ENCODE measurements around the gene VPS13C. TPM values are rescaled to one million over a fixed set of nuclear protein-coding genes. Genes with fewer than 3 reads are reported as not detected.
A peak's percentile ranks its signal among the peaks of the same experiment; 100 is the strongest.

Gene VPS13C
- total RNA-seq, 1 donor from 2014 or later: 73.6 TPM

- Histone ChIP-seq H3K9ac (ENCODE audit: low read depth in 1 of 3, low read length in 3 of 3) (no peak overlapping the region), H3K4me3 (ENCODE audit: low read length in 3 of 3) (no peak overlapping the region), H3K27ac (ENCODE audit: low read depth, low read length) (no peak overlapping the region), H3K9me3 (ENCODE audit: control insufficient read depth in 3 of 3, low read length in 3 of 3) (no peaks in the 10 kb centered on the region), H3K27me3 (ENCODE audit: control insufficient read depth in 3 of 3, insufficient read depth in 3 of 3, low read length in 3 of 3) (no peaks in the 10 kb centered on the region), H3K36me3 (ENCODE audit: control insufficient read depth in 3 of 3, insufficient read depth in 3 of 3, low read length in 3 of 3) (peaks cover 0 to 6% (median 4%) of the 10 kb centered on the region in 3 donors), H3K4me1 (ENCODE audit: control insufficient read depth in 3 of 3, insufficient read depth in 3 of 3, low read length in 3 of 3) (no peaks in the 10 kb centered on the region)
These were observed 210.8 kb downstream of the VPS13C start for GRCh38 chr15:61849447-61849846.

DNA sequence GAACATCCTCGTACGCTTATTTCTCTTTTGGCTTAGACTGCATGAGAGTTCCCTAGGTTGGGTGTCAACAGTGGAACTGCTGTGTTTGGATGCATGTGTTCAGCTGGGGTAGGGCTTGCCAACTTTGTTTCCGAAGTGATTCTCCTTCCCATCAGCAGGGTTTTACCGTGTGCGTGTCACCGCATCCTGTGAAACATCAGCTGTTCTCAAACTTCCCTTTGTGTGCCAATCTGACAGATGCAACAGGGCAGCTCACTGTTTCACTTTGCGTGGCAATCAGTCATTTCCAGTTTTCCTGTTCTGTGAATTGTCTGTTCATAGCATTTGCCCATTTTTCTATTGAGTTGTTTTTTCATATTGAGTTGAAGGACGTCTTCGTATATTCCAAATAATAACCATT lies 218.8 kb downstream of the VPS13C start:
- Histone ChIP-seq H3K9ac (ENCODE audit: low read depth in 1 of 3, low read length in 3 of 3) (no peak overlapping the region), H3K4me1 (ENCODE audit: control insufficient read depth in 3 of 3, insufficient read depth in 3 of 3, low read length in 3 of 3) (no peaks in the 10 kb centered on the region), H3K27ac (ENCODE audit: low read depth, low read length) (no peak overlapping the region), H3K27me3 (ENCODE audit: control insufficient read depth in 3 of 3, insufficient read depth in 3 of 3, low read length in 3 of 3) (no peaks in the 10 kb centered on the region), H3K4me3 (ENCODE audit: low read length in 3 of 3) (no peak overlapping the region), H3K36me3 (ENCODE audit: control insufficient read depth in 3 of 3, insufficient read depth in 3 of 3, low read length in 3 of 3) (no peaks in the 10 kb centered on the region), H3K9me3 (ENCODE audit: control insufficient read depth in 3 of 3, low read length in 3 of 3) (no peaks in the 10 kb centered on the region)

- H3K27ac ChIP-seq (ENCODE audit: low read depth, low read length): no peak overlapping the region
- H3K4me1 ChIP-seq (ENCODE audit: control insufficient read depth in 3 of 3, insufficient read depth in 3 of 3, low read length in 3 of 3): peaks cover under 1 to 7% (median 4%) of the 10 kb centered on the region in 3 donors
- no peaks in the 10 kb centered on the region for H3K27me3 ChIP-seq (ENCODE audit: control insufficient read depth in 3 of 3, insufficient read depth in 3 of 3, low read length in 3 of 3)
- H3K4me3 ChIP-seq (ENCODE audit: low read length in 3 of 3): no peak overlapping the region
- no peaks in the 10 kb centered on the region for H3K9me3 ChIP-seq (ENCODE audit: control insufficient read depth in 3 of 3, low read length in 3 of 3)
- no peaks in the 10 kb centered on the region for H3K36me3 ChIP-seq (ENCODE audit: control insufficient read depth in 3 of 3, insufficient read depth in 3 of 3, low read length in 3 of 3)
- H3K9ac ChIP-seq (ENCODE audit: low read depth in 1 of 3, low read length in 3 of 3): no peak overlapping the region
These were observed 220.2 kb downstream of the VPS13C start for GRCh38 chr15:61840090-61840489.

DNA sequence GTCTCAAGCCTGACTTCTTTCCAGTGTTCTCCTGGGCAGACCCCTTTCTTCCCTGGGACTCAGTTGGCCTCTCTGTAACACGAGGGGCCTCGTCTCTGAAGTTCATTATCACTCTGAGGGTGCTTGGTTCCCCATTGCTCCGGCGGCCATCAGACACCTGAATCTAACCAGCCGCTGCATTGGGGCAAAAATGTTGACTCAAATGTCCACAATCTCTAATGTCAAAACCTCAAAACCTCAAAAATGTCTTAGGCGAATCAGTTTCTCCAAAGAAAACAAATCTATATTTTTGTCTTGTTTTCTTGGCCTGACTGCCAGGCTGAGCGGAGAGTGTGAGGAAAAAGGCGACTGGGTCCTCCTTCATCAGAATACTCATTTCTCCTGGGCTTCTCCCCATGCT lies 220.7 kb downstream of the VPS13C start:
- Histone ChIP-seq H3K4me3 (ENCODE audit: low read length in 3 of 3) (no peak overlapping the region), H3K9me3 (ENCODE audit: control insufficient read depth in 3 of 3, low read length in 3 of 3) (no peaks in the 10 kb centered on the region), H3K27ac (ENCODE audit: low read depth, low read length) (no peak overlapping the region), H3K9ac (ENCODE audit: low read depth in 1 of 3, low read length in 3 of 3) (no peak overlapping the region), H3K36me3 (ENCODE audit: control insufficient read depth in 3 of 3, insufficient read depth in 3 of 3, low read length in 3 of 3) (no peaks in the 10 kb centered on the region), H3K27me3 (ENCODE audit: control insufficient read depth in 3 of 3, insufficient read depth in 3 of 3, low read length in 3 of 3) (no peaks in the 10 kb centered on the region), H3K4me1 (ENCODE audit: control insufficient read depth in 3 of 3, insufficient read depth in 3 of 3, low read length in 3 of 3) (peaks cover 5 to 10% (median 9%) of the 10 kb centered on the region in 3 donors)

DNA sequence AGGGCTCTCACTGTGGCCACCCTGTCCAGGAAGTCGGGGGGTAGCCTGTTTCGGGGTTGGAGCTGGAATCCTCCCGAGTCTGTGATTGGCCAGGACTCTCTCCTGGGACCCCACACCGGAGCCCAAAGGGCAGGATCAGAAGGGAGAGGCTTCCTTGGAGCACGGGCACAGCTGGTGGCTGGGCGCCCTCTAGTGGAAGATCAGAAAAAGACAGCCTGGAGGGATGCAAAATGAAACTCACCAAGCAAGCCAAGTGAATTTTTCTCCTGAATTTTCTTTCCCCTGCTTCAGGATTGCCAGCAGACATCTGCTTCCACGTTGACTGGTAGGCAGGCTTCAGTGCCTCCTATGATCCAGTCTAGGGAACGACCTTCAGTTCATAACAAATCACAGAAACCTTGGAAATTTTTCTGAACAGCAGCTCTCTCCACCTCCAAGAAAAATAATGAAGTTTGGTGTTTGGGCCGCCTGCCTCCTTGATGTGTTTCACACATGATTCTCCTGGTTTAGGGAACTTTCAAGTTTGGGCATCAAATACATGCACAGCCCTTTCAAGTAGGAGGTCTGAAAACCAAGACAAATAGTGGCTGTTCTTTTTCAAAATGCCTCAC lies 224.6 kb downstream of the VPS13C start:
- H3K27ac ChIP-seq (ENCODE audit: low read depth, low read length): no peak overlapping the region
- H3K4me3 ChIP-seq (ENCODE audit: low read length in 3 of 3): peak overlapping the region; percentile 2 to 60 (median 51)
- no peaks in the 10 kb centered on the region for H3K27me3 ChIP-seq (ENCODE audit: control insufficient read depth in 3 of 3, insufficient read depth in 3 of 3, low read length in 3 of 3)
- H3K9me3 ChIP-seq (ENCODE audit: control insufficient read depth in 3 of 3, low read length in 3 of 3): no peaks in the 10 kb centered on the region
- H3K36me3 ChIP-seq (ENCODE audit: control insufficient read depth in 3 of 3, insufficient read depth in 3 of 3, low read length in 3 of 3): no peaks in the 10 kb centered on the region
- peaks cover 9 to 11% (median 10%) of the 10 kb centered on the region in 3 donors for H3K4me1 ChIP-seq (ENCODE audit: control insufficient read depth in 3 of 3, insufficient read depth in 3 of 3, low read length in 3 of 3)
- peak overlapping the region in 1 of 3 donors; percentile 69 for H3K9ac ChIP-seq (ENCODE audit: low read depth in 1 of 3, low read length in 3 of 3)

- Histone ChIP-seq H3K9me3 (ENCODE audit: control insufficient read depth in 3 of 3, low read length in 3 of 3) (no peaks in the 10 kb centered on the region), H3K4me1 (ENCODE audit: control insufficient read depth in 3 of 3, insufficient read depth in 3 of 3, low read length in 3 of 3) (peaks cover 9 to 11% (median 10%) of the 10 kb centered on the region in 3 donors), H3K27ac (ENCODE audit: low read depth, low read length) (no peak overlapping the region), H3K4me3 (ENCODE audit: low read length in 3 of 3) (peak overlapping the region in 2 of 3 donors; percentile 51 to 60), H3K9ac (ENCODE audit: low read depth in 1 of 3, low read length in 3 of 3) (peak overlapping the region in 1 of 3 donors; percentile 69), H3K36me3 (ENCODE audit: control insufficient read depth in 3 of 3, insufficient read depth in 3 of 3, low read length in 3 of 3) (no peaks in the 10 kb centered on the region), H3K27me3 (ENCODE audit: control insufficient read depth in 3 of 3, insufficient read depth in 3 of 3, low read length in 3 of 3) (no peaks in the 10 kb centered on the region)
These were observed 225.2 kb downstream of the VPS13C start for GRCh38 chr15:61835029-61835428.

GRCh38 chr15:61834076-61834697 lies 226.1 kb downstream of the VPS13C start:
- no peak overlapping the region for H3K4me3 ChIP-seq (ENCODE audit: low read length in 3 of 3)
- H3K27ac ChIP-seq (ENCODE audit: low read depth, low read length): no peak overlapping the region
- no peaks in the 10 kb centered on the region for H3K9me3 ChIP-seq (ENCODE audit: control insufficient read depth in 3 of 3, low read length in 3 of 3)
- H3K4me1 ChIP-seq (ENCODE audit: control insufficient read depth in 3 of 3, insufficient read depth in 3 of 3, low read length in 3 of 3): peaks cover 9 to 11% (median 10%) of the 10 kb centered on the region in 3 donors
- no peaks in the 10 kb centered on the region for H3K36me3 ChIP-seq (ENCODE audit: control insufficient read depth in 3 of 3, insufficient read depth in 3 of 3, low read length in 3 of 3)
- H3K27me3 ChIP-seq (ENCODE audit: control insufficient read depth in 3 of 3, insufficient read depth in 3 of 3, low read length in 3 of 3): no peaks in the 10 kb centered on the region
- no peak overlapping the region for H3K9ac ChIP-seq (ENCODE audit: low read depth in 1 of 3, low read length in 3 of 3)

DNA sequence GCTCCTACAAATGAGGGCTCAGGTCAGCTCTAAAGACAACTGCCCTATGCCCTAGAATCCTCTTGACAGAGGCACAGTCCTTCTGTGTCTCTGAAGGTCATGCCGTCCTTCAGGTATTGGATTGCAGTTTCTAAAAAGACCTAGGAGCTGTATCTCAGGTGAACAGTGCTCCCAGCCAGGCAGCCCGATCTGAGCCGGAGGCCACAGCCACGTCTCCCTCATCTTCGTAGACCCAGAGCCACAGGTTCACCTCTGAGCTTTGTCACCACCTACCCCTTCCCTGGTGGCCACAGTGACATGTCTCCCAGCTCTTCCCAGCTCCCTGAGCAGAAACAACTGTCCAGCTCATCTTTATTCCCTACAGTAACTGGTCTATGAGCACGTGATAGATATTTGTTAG lies 228.0 kb downstream of the VPS13C start:
- Histone ChIP-seq H3K27me3 (ENCODE audit: control insufficient read depth in 3 of 3, insufficient read depth in 3 of 3, low read length in 3 of 3) (no peaks in the 10 kb centered on the region), H3K4me1 (ENCODE audit: control insufficient read depth in 3 of 3, insufficient read depth in 3 of 3, low read length in 3 of 3) (peaks cover 9 to 11% (median 10%) of the 10 kb centered on the region in 3 donors), H3K9me3 (ENCODE audit: control insufficient read depth in 3 of 3, low read length in 3 of 3) (no peaks in the 10 kb centered on the region), H3K36me3 (ENCODE audit: control insufficient read depth in 3 of 3, insufficient read depth in 3 of 3, low read length in 3 of 3) (no peaks in the 10 kb centered on the region), H3K4me3 (ENCODE audit: low read length in 3 of 3) (no peak overlapping the region), H3K27ac (ENCODE audit: low read depth, low read length) (no peak overlapping the region), H3K9ac (ENCODE audit: low read depth in 1 of 3, low read length in 3 of 3) (no peak overlapping the region)

- Histone ChIP-seq H3K9me3 (ENCODE audit: control insufficient read depth in 3 of 3, low read length in 3 of 3) (no peaks in the 10 kb centered on the region), H3K4me3 (ENCODE audit: low read length in 3 of 3) (no peak overlapping the region), H3K27me3 (ENCODE audit: control insufficient read depth in 3 of 3, insufficient read depth in 3 of 3, low read length in 3 of 3) (no peaks in the 10 kb centered on the region), H3K27ac (ENCODE audit: low read depth, low read length) (no peak overlapping the region), H3K4me1 (ENCODE audit: control insufficient read depth in 3 of 3, insufficient read depth in 3 of 3, low read length in 3 of 3) (peaks cover 9 to 11% (median 10%) of the 10 kb centered on the region in 3 donors), H3K36me3 (ENCODE audit: control insufficient read depth in 3 of 3, insufficient read depth in 3 of 3, low read length in 3 of 3) (no peaks in the 10 kb centered on the region), H3K9ac (ENCODE audit: low read depth in 1 of 3, low read length in 3 of 3) (no peak overlapping the region)
These were observed 228.7 kb downstream of the VPS13C start for GRCh38 chr15:61831505-61831921.

DNA sequence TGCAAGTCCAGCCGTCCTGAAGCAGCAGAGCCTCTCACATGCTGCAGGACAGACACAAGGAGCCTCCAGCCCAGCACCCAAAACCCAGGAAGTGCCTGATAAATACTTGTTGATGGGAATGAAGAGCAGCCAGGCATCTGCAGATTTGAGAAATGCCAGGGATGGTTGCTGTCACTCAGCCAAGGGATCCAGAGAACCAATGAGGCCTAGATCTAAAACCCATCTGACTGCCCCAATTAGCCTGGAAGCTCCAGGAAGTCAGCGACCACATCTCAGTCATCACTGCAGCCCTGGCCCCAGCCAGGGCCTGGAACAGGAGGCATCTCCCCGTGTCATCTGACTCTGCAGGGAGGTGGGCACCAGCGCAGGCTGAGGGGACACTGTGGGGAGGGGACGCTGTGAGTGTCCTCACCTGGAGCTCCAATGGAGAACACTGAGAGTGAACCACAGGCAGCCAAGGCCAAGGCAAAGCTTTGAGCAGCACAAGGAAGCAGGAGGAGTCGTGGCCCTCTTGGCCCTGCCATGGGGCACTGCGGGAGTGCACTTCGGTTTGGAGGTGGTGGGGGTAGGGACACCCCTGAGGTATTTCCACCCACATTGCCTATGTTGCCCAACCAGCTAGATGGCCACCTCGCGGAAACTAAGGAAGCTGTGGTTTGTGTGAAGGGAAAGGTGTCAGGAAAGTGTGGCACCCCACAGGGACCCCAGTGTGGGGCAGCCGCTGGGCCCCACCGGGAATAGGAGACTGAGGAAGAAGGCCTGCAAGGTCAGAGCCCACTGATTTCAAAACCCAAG lies 229.5 kb downstream of the VPS13C start:
- Histone ChIP-seq H3K27ac (ENCODE audit: low read depth, low read length) (no peak overlapping the region), H3K9ac (ENCODE audit: low read depth in 1 of 3, low read length in 3 of 3) (no peak overlapping the region)

More for the DNA sequence above, 229.5 kb downstream of the VPS13C start:
- no peak overlapping the region for H3K4me3 ChIP-seq (ENCODE audit: low read length in 3 of 3)
- no peaks in the 10 kb centered on the region for H3K36me3 ChIP-seq (ENCODE audit: control insufficient read depth in 3 of 3, insufficient read depth in 3 of 3, low read length in 3 of 3)
- H3K4me1 ChIP-seq (ENCODE audit: control insufficient read depth in 3 of 3, insufficient read depth in 3 of 3, low read length in 3 of 3): peaks cover 9 to 11% (median 9%) of the 10 kb centered on the region in 3 donors
- no peaks in the 10 kb centered on the region for H3K9me3 ChIP-seq (ENCODE audit: control insufficient read depth in 3 of 3, low read length in 3 of 3)
- H3K27me3 ChIP-seq (ENCODE audit: control insufficient read depth in 3 of 3, insufficient read depth in 3 of 3, low read length in 3 of 3): no peaks in the 10 kb centered on the region

Data from skeletal muscle tissue (tissue), 4 donors.